ENCODE measurements around the gene DNAH1. TPM values are rescaled to one million over a fixed set of nuclear protein-coding genes. Genes with fewer than 3 reads are reported as not detected.

Gene DNAH1
- total RNA-seq, 1 experiment from 2014 or later: 3.0 TPM

DNA sequence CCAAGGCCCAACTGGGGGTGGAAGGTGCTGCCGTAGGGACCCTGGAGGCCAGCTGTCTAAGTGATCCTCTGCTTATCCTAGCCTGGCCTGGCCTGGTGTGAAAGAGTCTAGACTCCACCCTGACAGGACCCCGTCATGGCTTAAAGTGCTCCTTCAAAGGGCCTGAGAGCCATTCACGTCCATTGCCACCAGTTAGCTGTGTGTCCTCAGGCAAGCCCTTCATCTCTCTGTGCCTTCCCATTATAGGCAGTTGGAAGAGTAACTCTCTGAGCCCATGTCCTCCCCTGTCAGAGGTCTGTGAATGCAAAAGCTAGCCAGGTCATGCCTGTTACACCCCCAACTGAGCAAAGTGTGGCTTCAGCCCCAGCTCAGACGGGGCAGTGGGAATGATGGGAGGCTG is 9.1 kb upstream of the DNAH1 start:
- ChIA-PET CTCF (interaction anchor here (0.7 to 1.2 kb wide), 2 partner anchors 32 to 98 kb away, joined by 3 to 4 read pairs; no protein-coding TSS in a partner anchor), POLR2A (no interaction called here)
- intact Hi-C loops (cut with micrococcal nuclease): no loop called here
- Mint-ChIP-seq H3K36me3 (ENCODE audit: insufficient read depth, unreplicated experiment) (no peaks in the 10 kb centered on the region), H3K9me3 (ENCODE audit: unreplicated experiment) (no peaks in the 10 kb centered on the region), H3K4me3 (ENCODE audit: unreplicated experiment) (no peak overlapping the region), H3K27ac (ENCODE audit: low read depth, unreplicated experiment) (no peak overlapping the region), H3K27me3 (ENCODE audit: insufficient read depth, unreplicated experiment) (no peaks in the 10 kb centered on the region), H3K4me1 (ENCODE audit: insufficient read depth, unreplicated experiment) (no peaks in the 10 kb centered on the region)
- no TSS peak for BruUV-seq (replicated peaks)
- TF ChIP-seq, protein P1, sequence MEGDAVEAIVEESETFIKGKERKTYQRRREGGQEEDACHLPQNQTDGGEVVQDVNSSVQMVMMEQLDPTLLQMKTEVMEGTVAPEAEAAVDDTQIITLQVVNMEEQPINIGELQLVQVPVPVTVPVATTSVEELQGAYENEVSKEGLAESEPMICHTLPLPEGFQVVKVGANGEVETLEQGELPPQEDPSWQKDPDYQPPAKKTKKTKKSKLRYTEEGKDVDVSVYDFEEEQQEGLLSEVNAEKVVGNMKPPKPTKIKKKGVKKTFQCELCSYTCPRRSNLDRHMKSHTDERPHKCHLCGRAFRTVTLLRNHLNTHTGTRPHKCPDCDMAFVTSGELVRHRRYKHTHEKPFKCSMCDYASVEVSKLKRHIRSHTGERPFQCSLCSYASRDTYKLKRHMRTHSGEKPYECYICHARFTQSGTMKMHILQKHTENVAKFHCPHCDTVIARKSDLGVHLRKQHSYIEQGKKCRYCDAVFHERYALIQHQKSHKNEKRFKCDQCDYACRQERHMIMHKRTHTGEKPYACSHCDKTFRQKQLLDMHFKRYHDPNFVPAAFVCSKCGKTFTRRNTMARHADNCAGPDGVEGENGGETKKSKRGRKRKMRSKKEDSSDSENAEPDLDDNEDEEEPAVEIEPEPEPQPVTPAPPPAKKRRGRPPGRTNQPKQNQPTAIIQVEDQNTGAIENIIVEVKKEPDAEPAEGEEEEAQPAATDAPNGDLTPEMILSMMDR (IDR thresholded peaks at IDR 0.05; ENCODE audit: unreplicated experiment): no peak
- no peak for DNase-seq (ENCODE audit: unreplicated experiment)

DNA sequence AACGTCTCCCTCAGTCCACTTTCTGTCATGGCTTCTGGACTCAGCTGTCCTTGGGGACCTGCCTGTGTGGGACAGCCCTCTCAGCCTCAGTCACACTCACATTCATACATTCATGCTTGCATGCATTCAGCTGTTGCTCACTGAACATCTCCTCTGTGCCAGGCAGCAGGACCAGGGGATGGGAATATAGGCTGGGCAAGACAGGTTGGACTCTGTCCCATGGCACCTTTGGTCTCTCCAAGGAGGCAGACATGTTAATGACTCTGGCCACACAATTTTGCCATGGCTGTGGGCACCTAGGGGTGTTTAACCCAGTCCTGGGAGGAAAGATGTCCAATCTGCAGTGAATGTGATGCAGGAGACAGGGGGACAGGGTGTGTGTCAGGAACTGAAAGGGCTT is 7.8 kb upstream of the DNAH1 start:
- Mint-ChIP-seq H3K4me3 (ENCODE audit: unreplicated experiment) (no peak overlapping the region), H3K27me3 (ENCODE audit: insufficient read depth, unreplicated experiment) (no peaks in the 10 kb centered on the region), H3K4me1 (ENCODE audit: insufficient read depth, unreplicated experiment) (no peaks in the 10 kb centered on the region), H3K9me3 (ENCODE audit: unreplicated experiment) (no peaks in the 10 kb centered on the region), H3K36me3 (ENCODE audit: insufficient read depth, unreplicated experiment) (no peaks in the 10 kb centered on the region), H3K27ac (ENCODE audit: low read depth, unreplicated experiment) (no peak overlapping the region)
- no peak for DNase-seq (ENCODE audit: unreplicated experiment)
- ChIA-PET POLR2A (interaction anchor here (0.7 kb wide), 1 partner anchor 124 kb away, joined by 3 read pairs; no protein-coding TSS in a partner anchor), CTCF (no interaction called here)
- BruUV-seq (replicated peaks): no TSS peak
- TF ChIP-seq, protein P1 (IDR thresholded peaks at IDR 0.05; ENCODE audit: unreplicated experiment): no peak
- intact Hi-C loops (cut with micrococcal nuclease): no loop called here

DNA sequence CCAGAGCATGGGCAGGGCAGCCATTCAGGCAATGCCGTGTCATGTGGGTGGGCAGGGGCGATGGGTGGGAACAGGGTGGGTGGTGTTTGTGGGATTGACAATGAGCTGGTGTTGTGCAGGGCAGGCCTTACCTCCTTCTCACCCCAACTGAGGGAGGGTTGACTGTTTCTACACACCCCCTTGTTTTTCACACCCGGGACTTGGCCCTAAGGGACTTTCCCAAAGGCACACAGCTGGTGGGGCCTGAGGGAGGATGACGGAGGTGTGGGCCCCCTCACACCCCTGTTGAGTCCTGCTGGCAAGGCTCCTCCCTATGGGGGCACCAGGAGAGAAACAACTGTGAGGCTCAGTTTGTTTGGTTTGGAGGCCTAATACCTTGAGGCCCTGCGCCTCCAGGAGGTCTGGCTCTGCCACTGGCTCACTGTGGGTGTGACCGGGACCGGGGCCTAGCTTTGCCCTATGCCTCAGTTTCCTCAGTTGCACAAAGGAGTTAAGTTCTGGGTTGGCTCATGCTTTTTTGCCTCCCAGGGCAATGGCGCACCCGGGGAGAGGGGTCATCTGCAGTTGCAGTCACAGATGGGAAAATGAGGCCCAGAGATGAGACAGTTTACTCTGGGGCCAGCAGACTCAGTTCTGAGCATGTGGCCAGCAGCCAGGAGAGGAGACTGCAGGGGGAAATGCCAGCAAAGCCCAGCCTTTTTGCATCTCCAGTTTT is 5.1 kb upstream of the DNAH1 start:
- no peaks in the 10 kb centered on the region for H3K27me3 Mint-ChIP-seq (ENCODE audit: insufficient read depth, unreplicated experiment)
- no peaks in the 10 kb centered on the region for H3K9me3 Mint-ChIP-seq (ENCODE audit: unreplicated experiment)
- ChIA-PET POLR2A (no interaction called here), CTCF (interaction anchor here (0.7 to 0.8 kb wide), 3 partner anchors 48 to 78 kb away, joined by 3 to 4 read pairs (median 3); no protein-coding TSS in a partner anchor)
- intact Hi-C loops (cut with micrococcal nuclease): no loop called here
- H3K27ac Mint-ChIP-seq (ENCODE audit: low read depth, unreplicated experiment): no peak overlapping the region
- TF ChIP-seq, protein P1 (IDR thresholded peaks at IDR 0.05; ENCODE audit: unreplicated experiment): no peak
- no peaks in the 10 kb centered on the region for H3K36me3 Mint-ChIP-seq (ENCODE audit: insufficient read depth, unreplicated experiment)
- no TSS peak for BruUV-seq (replicated peaks)
- H3K4me3 Mint-ChIP-seq (ENCODE audit: unreplicated experiment): no peak overlapping the region
- DNase-seq (ENCODE audit: unreplicated experiment): no peak
- H3K4me1 Mint-ChIP-seq (ENCODE audit: insufficient read depth, unreplicated experiment): no peaks in the 10 kb centered on the region

DNA sequence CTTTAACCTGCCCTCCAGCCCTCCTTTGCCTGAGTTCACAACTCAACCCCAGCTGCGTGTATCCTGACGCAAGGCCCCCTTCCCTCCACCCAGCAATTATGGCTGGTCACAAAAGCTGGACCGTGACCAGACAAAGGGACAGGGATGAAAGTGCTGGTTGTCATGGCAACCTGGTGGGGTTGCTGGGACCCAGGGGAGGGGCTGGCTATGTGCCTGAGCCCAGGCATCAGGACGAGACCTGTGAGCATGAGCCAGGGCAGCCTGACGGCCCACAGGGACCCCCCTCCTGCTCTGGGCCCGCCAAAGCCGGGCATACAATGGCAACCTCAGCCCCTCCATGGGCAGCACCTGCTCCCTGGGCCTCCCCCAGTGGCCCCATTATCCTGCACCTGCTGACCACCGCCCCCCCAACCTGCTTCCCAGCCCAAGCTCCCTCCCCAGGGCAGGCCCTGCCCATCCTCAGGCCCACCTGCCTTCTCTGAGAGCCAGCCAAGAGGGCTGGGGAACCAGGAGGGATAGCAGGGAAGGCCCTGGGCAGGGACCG is 4.5 kb upstream of the DNAH1 start:
- Mint-ChIP-seq H3K4me3 (ENCODE audit: unreplicated experiment) (no peak overlapping the region), H3K9me3 (ENCODE audit: unreplicated experiment) (no peaks in the 10 kb centered on the region), H3K36me3 (ENCODE audit: insufficient read depth, unreplicated experiment) (no peaks in the 10 kb centered on the region), H3K4me1 (ENCODE audit: insufficient read depth, unreplicated experiment) (no peaks in the 10 kb centered on the region), H3K27me3 (ENCODE audit: insufficient read depth, unreplicated experiment) (no peaks in the 10 kb centered on the region), H3K27ac (ENCODE audit: low read depth, unreplicated experiment) (no peak overlapping the region)
- no TSS peak for BruUV-seq (replicated peaks)
- ChIA-PET CTCF (interaction anchor here (0.7 to 0.8 kb wide), 3 partner anchors 48 to 79 kb away, joined by 3 to 4 read pairs (median 3); no protein-coding TSS in a partner anchor), POLR2A (no interaction called here)
- intact Hi-C loops (cut with micrococcal nuclease): no loop called here
- DNase-seq (ENCODE audit: unreplicated experiment): no peak
- TF ChIP-seq, protein P1 (IDR thresholded peaks at IDR 0.05; ENCODE audit: unreplicated experiment): no peak

Measured in MCF 10A (cell line).